NT2/D1 (cell line): ENCODE data around the gene IL6ST.

Experiments
- DNase-seq: peaks from one replicate; pipeline ENCODE4 v3.0.0-alpha.2; 2011; ENCODE audit warnings: low read depth, low spot score
- H3K27me3 ChIP-seq: 2 replicates; pipeline ENCODE4 v1.6.0; 2011; ENCODE audit warnings: mild to moderate bottlenecking; ENCODE audit not compliant: insufficient read length, insufficient read depth
- H3K36me3 ChIP-seq: 2 replicates; pipeline ENCODE4 v1.6.1; 2011; ENCODE audit warnings: mild to moderate bottlenecking, low read length, mixed read lengths; ENCODE audit not compliant: insufficient read depth, insufficient read length
- H3K4me1 ChIP-seq: 2 replicates; pipeline ENCODE4 v1.5.1; 2011; ENCODE audit not compliant: insufficient read depth, insufficient read length
- H3K4me3 ChIP-seq: 2 replicates; pipeline ENCODE4 v1.5.1; 2011; ENCODE audit warnings: low read depth; ENCODE audit not compliant: insufficient read length
- H3K9ac ChIP-seq: 2 replicates; pipeline ENCODE4 v1.6.0; 2011; ENCODE audit warnings: low read depth; ENCODE audit not compliant: insufficient read length
- H3K9me3 ChIP-seq: 2 replicates; pipeline ENCODE4 v1.5.1; 2011; ENCODE audit warnings: mild to moderate bottlenecking, low read length; ENCODE audit not compliant: insufficient read depth
- SUZ12 ChIP-seq: IDR thresholded peaks from 2 replicates; pipeline ENCODE4 v1.6.1; 2011; ENCODE audit not compliant: insufficient read length, insufficient read depth; ENCODE audit errors: extremely low read depth
- YY1 ChIP-seq: IDR thresholded peaks from 2 replicates; pipeline ENCODE4 v1.6.1; 2011; ENCODE audit not compliant: insufficient read length, insufficient read depth
- ZNF274 ChIP-seq: IDR thresholded peaks from 2 replicates; pipeline ENCODE4 v1.6.1; 2011; ENCODE audit warnings: mild to moderate bottlenecking, low read depth, low read length

Gene IL6ST

DNA sequence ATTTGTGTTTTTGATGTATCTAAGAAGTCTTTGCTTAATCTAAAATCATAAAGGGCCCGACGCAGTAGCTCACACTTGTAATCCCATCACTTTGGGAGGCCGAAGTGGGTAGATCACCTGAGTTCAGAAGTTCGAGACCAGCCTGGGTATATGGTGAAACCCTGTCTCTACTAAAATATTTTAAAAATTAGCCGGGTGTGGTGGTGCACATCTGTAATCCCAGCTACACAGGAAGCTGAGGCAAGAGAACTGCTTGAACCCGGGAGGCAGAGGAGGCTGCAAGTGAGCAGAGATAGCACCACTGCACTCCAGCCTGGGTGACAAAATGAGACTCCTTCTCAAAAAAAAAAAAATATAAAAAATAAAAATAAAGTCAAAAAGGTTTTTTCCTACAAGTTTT is 9.6 kb downstream of the IL6ST start:
- TF ChIP-seq YY1 (no peak), SUZ12 (no peak), ZNF274 (no peak)
- DNase-seq = no peak
- Histone ChIP-seq H3K9me3 (no peaks in the 10 kb centered on the region), H3K4me3 (no peak overlapping the region), H3K27me3 (no peaks in the 10 kb centered on the region), H3K4me1 (no peaks in the 10 kb centered on the region), H3K36me3 (peaks cover 29% of the 10 kb centered on the region), H3K9ac (no peak overlapping the region)

DNA sequence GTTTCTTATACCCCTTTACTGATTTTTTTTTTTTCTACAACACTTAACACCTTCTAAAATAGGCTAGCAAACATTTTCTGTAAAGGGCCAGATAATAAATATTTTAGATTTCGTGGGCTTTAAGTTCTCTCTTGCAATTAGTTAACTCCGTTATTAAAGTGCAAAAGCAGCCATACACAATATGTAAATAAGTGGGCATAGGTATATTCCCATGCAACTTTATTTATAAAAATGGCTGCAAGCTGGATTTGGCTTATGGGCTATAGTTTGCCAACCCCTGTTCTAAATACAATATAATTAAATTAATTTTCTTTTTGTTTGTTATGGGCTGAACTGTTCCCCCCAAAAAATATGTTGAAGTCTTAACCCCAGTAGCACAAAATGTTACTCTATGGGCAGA is 10.8 kb downstream of the IL6ST start:
- no peaks in the 10 kb centered on the region for H3K4me1 ChIP-seq
- no peak overlapping the region for H3K9ac ChIP-seq
- H3K36me3 ChIP-seq = peaks cover 33% of the 10 kb centered on the region
- H3K4me3 ChIP-seq = no peak overlapping the region
- DNase-seq = no peak
- TF ChIP-seq SUZ12 = no peak
- TF ChIP-seq ZNF274 = no peak
- no peak for TF ChIP-seq YY1
- H3K27me3 ChIP-seq = no peaks in the 10 kb centered on the region
- H3K9me3 ChIP-seq = no peaks in the 10 kb centered on the region

GRCh38 chr5:55982957-55983381 is 11.8 kb downstream of the IL6ST start:
- peaks cover 33% of the 10 kb centered on the region for H3K36me3 ChIP-seq
- H3K4me3 ChIP-seq = no peak overlapping the region
- no peak for DNase-seq
- TF ChIP-seq ZNF274 (no peak), SUZ12 (no peak), YY1 (no peak)
- H3K9me3 ChIP-seq = no peaks in the 10 kb centered on the region
- no peaks in the 10 kb centered on the region for H3K4me1 ChIP-seq
- H3K27me3 ChIP-seq = no peaks in the 10 kb centered on the region
- no peak overlapping the region for H3K9ac ChIP-seq

- Histone ChIP-seq H3K9me3 (no peaks in the 10 kb centered on the region), H3K36me3 (peaks cover 41% of the 10 kb centered on the region), H3K27me3 (no peaks in the 10 kb centered on the region), H3K4me3 (no peak overlapping the region), H3K4me1 (no peaks in the 10 kb centered on the region), H3K9ac (no peak overlapping the region)
- TF ChIP-seq ZNF274 (no peak), YY1 (no peak)
- no peak for DNase-seq
Measured at GRCh38 chr5:55973296-55973695, 21.5 kb downstream of the IL6ST start.

GRCh38 chr5:55969956-55970355 is 24.8 kb downstream of the IL6ST start:
- DNase-seq = no peak
- peaks cover 45% of the 10 kb centered on the region for H3K36me3 ChIP-seq
- H3K4me1 ChIP-seq = no peaks in the 10 kb centered on the region
- H3K9me3 ChIP-seq = no peaks in the 10 kb centered on the region
- H3K4me3 ChIP-seq = no peak overlapping the region
- no peaks in the 10 kb centered on the region for H3K27me3 ChIP-seq
- H3K9ac ChIP-seq = no peak overlapping the region
- no peak for TF ChIP-seq ZNF274
- no peak for TF ChIP-seq YY1

GRCh38 chr5:55966284-55966683 is 28.5 kb downstream of the IL6ST start:
- no peaks in the 10 kb centered on the region for H3K27me3 ChIP-seq
- no peaks in the 10 kb centered on the region for H3K4me1 ChIP-seq
- H3K9ac ChIP-seq = no peak overlapping the region
- no peaks in the 10 kb centered on the region for H3K9me3 ChIP-seq
- TF ChIP-seq SUZ12 = no peak
- TF ChIP-seq ZNF274 = no peak
- TF ChIP-seq YY1 = no peak
- DNase-seq = no peak
- peaks cover 57% of the 10 kb centered on the region for H3K36me3 ChIP-seq
- H3K4me3 ChIP-seq = no peak overlapping the region

DNA sequence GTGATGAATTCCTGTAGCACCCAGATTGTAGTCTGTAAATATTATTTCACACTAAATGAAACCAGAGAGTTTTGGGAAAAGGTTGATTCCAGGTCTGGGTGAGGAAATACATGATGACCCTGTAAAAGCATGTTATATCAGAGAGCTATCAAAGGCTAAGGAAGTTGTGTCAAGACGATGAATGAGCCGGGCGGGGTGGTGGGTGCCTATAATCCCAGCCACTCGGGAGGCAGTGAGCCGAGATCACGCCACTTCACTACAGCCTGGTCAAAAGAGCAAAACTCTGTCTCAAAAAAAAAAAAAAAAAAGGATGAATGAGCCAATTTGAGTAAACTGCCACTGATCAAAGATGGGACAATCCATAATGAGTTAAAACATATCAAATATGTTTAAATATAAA is 29.2 kb downstream of the IL6ST start:
- Histone ChIP-seq H3K4me3 (no peak overlapping the region), H3K9ac (no peak overlapping the region), H3K9me3 (no peaks in the 10 kb centered on the region), H3K36me3 (peaks cover 65% of the 10 kb centered on the region), H3K4me1 (no peaks in the 10 kb centered on the region), H3K27me3 (no peaks in the 10 kb centered on the region)
- DNase-seq = no peak
- TF ChIP-seq SUZ12 (no peak), YY1 (no peak), ZNF274 (no peak)

DNA sequence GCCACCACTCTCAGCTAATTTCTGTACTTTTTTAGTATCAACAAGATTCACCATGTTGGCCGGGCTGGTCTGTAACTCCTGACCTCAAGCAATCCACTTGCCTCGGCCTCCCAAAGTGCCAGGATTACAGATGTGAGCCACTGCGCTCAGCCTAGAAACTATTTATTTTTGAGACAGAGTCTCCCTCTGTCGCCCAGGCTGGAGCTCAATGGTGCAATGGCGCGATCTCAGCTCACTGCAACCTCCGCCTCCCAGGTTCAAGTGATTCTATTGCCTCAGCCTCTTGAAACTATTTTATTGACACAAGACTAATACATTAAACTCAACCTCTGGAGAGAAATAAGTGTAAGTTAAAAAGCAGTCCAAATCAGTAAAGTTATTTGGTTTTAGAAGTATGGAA is 34.0 kb downstream of the IL6ST start:
- Histone ChIP-seq H3K9ac (no peak overlapping the region), H3K4me3 (no peak overlapping the region), H3K36me3 (peaks cover 85% of the 10 kb centered on the region), H3K27me3 (no peaks in the 10 kb centered on the region), H3K9me3 (no peaks in the 10 kb centered on the region), H3K4me1 (no peaks in the 10 kb centered on the region)
- TF ChIP-seq ZNF274 (no peak), SUZ12 (no peak), YY1 (no peak)
- no peak for DNase-seq
